Measurements from ENCODE around the gene CD79A. TPM values are rescaled to one million over a fixed set of nuclear protein-coding genes. Genes with fewer than 3 reads are reported as not detected.

Gene CD79A
- total RNA-seq, 2 donors from 2014 or later: 0.52 to 0.97 TPM

DNA sequence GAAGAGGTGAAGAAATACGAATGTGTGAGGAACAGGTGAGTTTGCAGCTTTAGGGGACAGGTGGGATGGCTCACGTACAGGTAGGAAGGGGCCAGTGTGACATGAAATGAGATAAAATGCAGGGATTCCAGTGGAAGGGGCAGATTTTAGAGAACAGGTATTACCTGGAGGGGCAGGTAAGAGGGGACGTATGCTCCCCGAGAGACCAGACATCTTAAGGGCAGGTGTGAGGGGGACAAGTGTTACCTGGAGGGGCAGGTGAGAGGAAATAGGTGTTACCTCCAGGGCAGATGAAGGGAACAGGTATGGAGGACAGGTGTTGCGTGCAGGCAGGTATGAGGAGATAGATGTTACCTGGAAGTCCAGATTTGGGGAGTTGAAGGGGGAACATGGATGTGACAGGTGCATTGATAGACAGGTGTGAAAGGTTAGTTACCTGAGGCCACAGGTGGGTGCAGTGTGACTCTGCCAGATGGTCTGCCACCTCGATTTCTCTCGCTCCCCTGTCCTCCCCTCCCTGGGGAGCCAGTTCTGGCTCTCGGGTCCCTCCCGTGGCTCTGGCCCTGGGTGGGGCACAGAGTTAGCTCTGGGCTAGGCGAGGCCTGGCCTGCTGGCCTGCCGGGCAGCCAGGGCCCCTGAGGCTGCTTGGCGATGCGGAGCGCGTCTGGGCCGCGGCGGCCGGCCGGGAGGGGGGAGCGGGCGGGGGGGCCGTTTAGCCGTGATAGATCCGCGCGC, 49.1 kb downstream of the CD79A start:
- DNase-seq (ENCODE audit: low spot score): no peak
- intact Hi-C loops (cut with DNase I): no loop called here

DNA sequence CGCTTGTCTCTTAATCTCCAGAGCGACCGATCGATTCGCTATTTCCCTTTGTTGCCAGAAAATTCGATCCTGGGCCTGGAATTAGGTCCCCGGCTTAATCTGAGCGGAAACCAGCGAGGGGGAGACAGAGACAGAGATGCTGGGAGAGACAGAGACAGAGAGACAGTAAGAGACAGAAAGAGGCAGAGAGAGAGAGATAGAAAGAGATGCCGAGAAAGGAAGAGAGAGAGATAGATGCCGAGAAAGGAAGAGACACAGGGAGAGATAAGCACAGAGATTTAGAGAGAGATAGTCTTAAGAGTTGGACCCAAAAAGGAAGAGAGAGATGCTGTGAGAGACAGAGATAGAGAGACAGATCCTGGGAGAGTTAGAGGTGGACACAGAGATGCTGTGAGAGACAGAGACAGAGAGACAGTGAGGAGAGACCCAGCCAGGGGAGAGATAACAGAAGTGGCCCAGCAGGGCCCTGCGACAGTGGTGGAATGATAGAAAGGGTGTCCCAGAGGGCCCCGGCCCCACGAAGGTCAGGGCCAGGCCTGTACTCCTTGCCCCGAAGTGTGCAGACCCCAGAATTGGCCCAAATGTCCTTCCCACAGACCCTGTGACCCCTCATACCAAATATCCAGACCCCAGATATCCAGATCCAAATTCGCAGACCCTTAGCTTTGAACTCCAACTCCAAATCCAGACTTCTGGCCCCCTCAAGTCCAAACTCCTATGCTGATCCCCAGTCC, 49.9 kb downstream of the CD79A start:
- intact Hi-C loops (cut with DNase I): no loop called here
- DNase-seq (ENCODE audit: low spot score): no peak

DNA sequence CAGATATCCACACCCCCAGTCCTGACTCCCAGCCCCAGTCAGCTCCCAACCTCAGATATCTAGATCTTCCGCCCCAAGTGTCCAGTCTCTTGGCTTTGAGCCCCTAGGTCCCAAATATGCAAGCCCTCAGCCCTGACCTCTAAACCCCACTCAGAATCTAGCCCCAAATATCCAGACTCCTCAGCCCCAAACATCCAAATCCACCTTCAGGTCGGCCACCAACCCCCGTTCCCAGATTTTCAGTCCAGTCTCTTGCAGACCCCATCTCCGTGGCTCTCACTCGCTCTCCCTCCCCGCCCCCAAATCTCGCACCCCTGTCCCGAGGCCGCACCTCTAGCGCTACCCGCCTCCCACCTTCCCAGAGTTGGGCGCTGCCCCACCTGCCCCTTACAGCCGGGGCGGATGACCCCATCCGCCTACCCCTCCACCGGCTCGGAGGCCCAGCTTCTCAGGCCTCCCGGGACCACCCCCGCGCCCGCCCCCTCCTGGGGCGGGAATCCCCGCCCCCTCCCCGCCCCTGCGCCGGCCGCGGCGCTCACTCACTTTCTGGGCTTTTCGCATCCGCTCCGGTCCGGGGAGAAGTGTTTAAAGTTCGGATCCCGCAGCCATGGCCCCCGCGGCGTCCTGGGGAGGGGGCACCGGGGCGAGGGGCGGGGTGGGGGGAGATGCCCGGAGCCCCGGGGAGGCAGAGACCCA, 50.6 kb downstream of the CD79A start:
- DNase-seq (ENCODE audit: low spot score): no peak

DNA sequence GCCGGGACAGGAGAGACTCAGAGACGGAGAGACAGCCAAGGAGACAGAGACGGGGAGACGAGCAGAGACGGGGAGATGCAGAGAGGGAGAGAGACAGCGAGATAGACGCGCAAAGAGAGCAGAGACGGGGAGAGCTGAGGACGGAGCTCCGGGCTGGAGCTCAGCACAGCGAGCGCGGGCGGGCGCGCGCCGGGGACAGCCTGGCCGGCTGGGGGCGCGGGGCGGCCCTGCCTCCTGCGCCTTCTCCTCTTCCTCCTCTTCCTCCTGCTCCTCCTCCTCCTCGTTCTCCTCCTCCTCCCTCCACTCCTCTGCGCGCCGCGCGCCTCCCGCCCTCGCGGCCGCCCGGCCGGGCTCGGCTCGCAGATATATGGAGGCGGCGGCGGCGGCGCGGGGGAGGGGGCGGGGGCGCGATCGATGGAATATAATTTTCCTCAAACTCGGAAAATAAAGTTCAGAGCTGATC, 51.2 kb downstream of the CD79A start, which contains the start of gene ERFL:
Gene ERFL, minus strand, starts transcription at position 229 of the 463 bp plus-strand sequence. CDS start 15,530 bp downstream, outside the sequence.
- intact Hi-C loops (cut with DNase I): no loop called here
- DNase-seq (ENCODE audit: low spot score): no peak

More for the DNA sequence above, 50.6 kb downstream of the CD79A start:
- intact Hi-C loops (cut with DNase I): no loop called here

DNA sequence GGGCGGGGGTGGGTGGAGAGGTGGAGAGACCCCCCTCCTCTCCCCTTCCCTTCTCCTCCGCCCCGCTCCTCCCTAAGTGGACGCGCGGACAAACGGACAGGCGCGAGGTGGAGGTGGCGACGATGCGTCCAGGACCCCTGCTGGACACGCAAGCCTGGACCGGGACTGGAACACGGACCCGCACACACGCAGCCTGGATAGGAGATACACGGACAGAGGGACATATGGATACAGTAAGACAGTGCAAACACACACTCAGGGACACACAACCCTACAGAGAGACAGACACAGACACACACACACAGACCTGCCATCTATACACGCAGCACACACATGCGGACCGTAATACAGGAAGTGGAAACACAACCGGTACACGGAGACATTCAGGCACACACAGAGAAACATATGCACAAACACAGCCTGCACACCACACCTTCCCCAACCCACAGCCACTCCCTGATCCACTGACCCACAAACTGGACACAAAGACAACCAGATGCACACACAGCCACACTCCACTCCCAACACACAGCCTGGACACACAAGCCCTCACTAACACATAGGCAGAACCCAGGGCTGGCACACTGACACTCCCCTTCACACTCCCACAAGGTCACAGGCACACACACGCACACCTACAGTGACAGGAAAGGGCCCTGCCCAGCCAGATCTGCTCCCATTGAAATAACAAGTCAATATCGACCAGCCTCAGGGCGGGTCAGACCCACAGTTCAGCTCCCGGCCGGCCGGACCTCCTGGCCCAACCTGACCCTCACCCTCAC, 51.9 kb downstream of the CD79A start:
- no peak for DNase-seq (ENCODE audit: low spot score)
- intact Hi-C loops (cut with DNase I): no loop called here

DNA sequence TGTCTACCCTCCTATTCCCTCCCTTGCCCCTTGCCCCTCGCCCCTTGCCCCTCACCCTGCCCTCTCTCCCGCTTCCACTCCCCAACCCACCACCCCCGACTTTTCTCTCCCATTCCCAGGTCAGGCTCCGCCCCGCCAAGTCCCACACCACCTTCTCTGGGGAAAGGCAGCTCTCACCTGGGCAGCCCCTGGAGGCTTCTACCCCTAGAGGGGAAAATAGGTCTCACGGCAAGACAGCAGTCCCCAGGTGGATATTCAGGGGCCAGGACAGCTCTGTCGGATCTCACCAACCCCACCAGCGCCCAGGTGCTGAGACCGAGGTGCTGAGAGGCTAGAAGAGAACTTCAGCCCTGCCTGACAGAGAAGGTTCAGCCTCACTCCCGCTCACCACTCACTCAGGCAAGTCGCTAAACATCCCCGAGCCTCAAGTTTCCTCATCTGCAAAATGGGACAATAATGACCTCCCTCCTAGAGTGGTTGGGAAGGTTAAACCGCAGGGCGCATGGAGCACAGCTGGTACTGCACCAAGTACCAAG, 52.5 kb downstream of the CD79A start:
- intact Hi-C loops (cut with DNase I): no loop called here
- no peak for DNase-seq (ENCODE audit: low spot score)

DNA sequence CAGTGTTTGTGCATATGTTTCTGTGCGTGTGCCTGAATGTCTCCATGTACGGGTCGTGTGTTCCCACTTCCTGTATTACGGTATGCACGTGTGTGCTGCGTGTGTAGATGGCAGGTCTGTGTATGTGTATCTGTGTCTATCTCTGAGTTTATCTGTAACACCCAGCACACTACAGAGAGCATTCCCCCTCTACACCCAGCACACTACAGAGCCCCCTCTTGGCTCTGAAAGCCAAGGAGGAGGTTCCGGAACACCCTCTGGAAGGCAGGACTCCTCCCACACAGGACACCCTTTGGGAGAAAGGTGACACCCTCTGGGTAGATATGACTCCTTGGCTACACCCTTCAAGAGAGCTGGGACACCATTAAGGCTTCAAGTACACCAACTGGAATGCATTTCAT, 53.2 kb downstream of the CD79A start:
- no peak for DNase-seq (ENCODE audit: low spot score)
- intact Hi-C loops (cut with DNase I): no loop called here

Small RNAs within 50 kb of the gene (microRNA-seq; reads per million reads assigned to microRNA genes)
- gene MIR6797 (ENCODE audit: borderline microRNAs expressed in 2 of 2): 0 to 0.26 reads per million in 2 donors

Other genes with a start within 250 kb of the CD79A start
- not detected for gene CEACAM7, start 189.0 kb upstream of the CD79A start, total RNA-seq
- not detected for gene CEACAM5, start 168.7 kb upstream of the CD79A start, total RNA-seq
- gene CEACAM6, start 121.7 kb upstream of the CD79A start, total RNA-seq: under 1 TPM in 1 of 2 donors, not detected in 1; 0.10 TPM
- gene CEACAM3, start 80.7 kb upstream of the CD79A start, total RNA-seq: under 1 TPM; 0.71 to 0.93 TPM
- gene LYPD4, start 32.6 kb upstream of the CD79A start, total RNA-seq: not detected
- gene DMRTC2, start 32.2 kb upstream of the CD79A start, total RNA-seq: not detected
- 1,000 to 10,000 TPM in 1 of 2 donors, 100 to 1,000 TPM in 1; 982 to 1,008 TPM for gene RPS19, start 17.0 kb upstream of the CD79A start, total RNA-seq
- gene ARHGEF1, start 5.9 kb downstream of the CD79A start, total RNA-seq: 10 to 100 TPM; 73.4 to 73.7 TPM
- under 1 TPM in 1 of 2 donors, not detected in 1; 0.38 TPM for gene ERFL, start 51.2 kb downstream of the CD79A start, total RNA-seq
- gene RABAC1, start 82.0 kb downstream of the CD79A start, total RNA-seq: 100 to 1,000 TPM; 186 to 191 TPM
- gene ATP1A3, start 117.0 kb downstream of the CD79A start, total RNA-seq: under 1 TPM in 1 of 2 donors, not detected in 1; 0.19 TPM
- 10 to 100 TPM; 11.3 to 13.4 TPM for gene GRIK5, start 192.9 kb downstream of the CD79A start, total RNA-seq
- 1 to 10 TPM; 7.6 to 9.1 TPM for gene ZNF574, start 198.9 kb downstream of the CD79A start, total RNA-seq

All from posterior vena cava (tissue), 2 donors.